Neural cell (in vitro differentiated cells): ENCODE data around the gene PIP5K1B. TPM values are rescaled to one million over a fixed set of nuclear protein-coding genes. Genes with fewer than 3 reads are reported as not detected.

ENCODE experiments used
- H2AFZ ChIP-seq: fragments of 200-600, 300-800 bp; sonication (generic), shearing (Covaris generic); 2 replicates; pipeline ENCODE4 v1.6.0; 2014; ENCODE audit warnings: low read depth, mild to moderate bottlenecking, antibody characterized with exemption, low read length, moderate library complexity
- H3F3A ChIP-seq: fragments of 200-600 bp; shearing (Covaris generic); 2 replicates; pipeline ENCODE4 v1.6.1; 2016; ENCODE audit warnings: mild to moderate bottlenecking, moderate library complexity, mixed read lengths, antibody characterized with exemption, low read length; ENCODE audit not compliant: insufficient read depth, poor library complexity, severe bottlenecking
- H3K27ac ChIP-seq: fragments of 200-600, 300-800 bp; sonication (generic), shearing (Covaris generic); 2 replicates; pipeline ENCODE4 v1.5.1; 2014; ENCODE audit warnings: mild to moderate bottlenecking, low read length, moderate library complexity
- H3K27me3 ChIP-seq: fragments of 300-800, 200-600 bp; sonication (generic), shearing (Covaris generic); 2 replicates; pipeline ENCODE4 v1.6.0; 2014; ENCODE audit warnings: mild to moderate bottlenecking, low read depth, low read length, moderate library complexity; ENCODE audit not compliant: insufficient read depth
- H3K36me3 ChIP-seq: fragments of 300-800, 200-600 bp; sonication (generic), shearing (Covaris generic); 2 replicates; pipeline ENCODE4 v1.5.1; 2014; ENCODE audit warnings: mild to moderate bottlenecking, antibody characterized with exemption, low read length, moderate library complexity; ENCODE audit not compliant: insufficient read depth
- H3K4me2 ChIP-seq: fragments of 300-800, 200-600 bp; sonication (generic), shearing (Covaris generic); 2 replicates; pipeline ENCODE4 v1.6.0; 2014; ENCODE audit warnings: mild to moderate bottlenecking, low read length
- H3K4me3 ChIP-seq: fragments of 300-800, 200-600 bp; sonication (generic), shearing (Covaris generic); 2 replicates; pipeline ENCODE4 v1.5.1; 2014; ENCODE audit warnings: mild to moderate bottlenecking, low read length, moderate library complexity
- H3K79me2 ChIP-seq: fragments of 200-600 bp; shearing (Covaris generic); replicated peaks from 2 replicates; pipeline ENCODE4 v1.6.0; 2014; ENCODE audit warnings: mild to moderate bottlenecking, low read length, moderate library complexity; ENCODE audit not compliant: insufficient read depth
- H3K9ac ChIP-seq: fragments of 300-800, 200-600 bp; sonication (generic), shearing (Covaris generic); 2 replicates; pipeline ENCODE4 v1.6.1; 2016; ENCODE audit warnings: mild to moderate bottlenecking, low read length, mixed read lengths
- H3K9me2 ChIP-seq: fragments of 200-600 bp; shearing (Covaris generic); 2 replicates; pipeline ENCODE4 v1.6.1; 2016; ENCODE audit warnings: mild to moderate bottlenecking, low read length, mixed read lengths; ENCODE audit not compliant: insufficient read depth
- H3K9me3 ChIP-seq: fragments of 200-600, 300-800 bp; sonication (generic), shearing (Covaris generic); 2 replicates; pipeline ENCODE4 v1.6.1; 2016; ENCODE audit warnings: mild to moderate bottlenecking, mixed run types, low read length, moderate library complexity, mixed read lengths
- H4K20me1 ChIP-seq: fragments of 200-600 bp; shearing (Covaris generic); 2 replicates; pipeline ENCODE4 v1.6.1; 2016; ENCODE audit warnings: mild to moderate bottlenecking, mixed run types; ENCODE audit not compliant: insufficient read depth
- CTCF ChIP-seq: fragments of 450-650 bp; IDR thresholded peaks from 2 replicates; pipeline ENCODE4 v1.5.1; 2014; ENCODE audit warnings: antibody characterized with exemption, mild to moderate bottlenecking, moderate library complexity; ENCODE audit not compliant: poor library complexity, severe bottlenecking
- EP300 ChIP-seq: fragments of 450-650 bp; conservative IDR thresholded peaks from 2 replicates; pipeline ENCODE4 v1.6.1; 2014; ENCODE audit warnings: antibody characterized with exemption, mild to moderate bottlenecking, moderate library complexity; ENCODE audit not compliant: poor library complexity, severe bottlenecking
- EZH2 ChIP-seq: fragments of 200-600, 300-800 bp; shearing (Covaris generic), sonication (generic); IDR thresholded peaks from 2 replicates; pipeline ENCODE4 v1.6.1; 2014; ENCODE audit warnings: antibody characterized with exemption, low read length, borderline replicate concordance, mild to moderate bottlenecking; ENCODE audit not compliant: insufficient read depth, poor library complexity, severe bottlenecking
- MXI1 ChIP-seq: fragments of 450-650 bp; conservative IDR thresholded peaks from 2 replicates; pipeline ENCODE4 v1.6.1; 2014; ENCODE audit warnings: antibody characterized with exemption, mild to moderate bottlenecking; ENCODE audit not compliant: poor library complexity, severe bottlenecking
- POLR2AphosphoS5 ChIP-seq: IDR thresholded peaks from 2 replicates; pipeline ENCODE4 v1.6.1; 2012
- RAD21 ChIP-seq: fragments of 450-650 bp; conservative IDR thresholded peaks from 2 replicates; pipeline ENCODE4 v1.6.1; 2014; ENCODE audit warnings: antibody characterized with exemption, mild to moderate bottlenecking, moderate library complexity
- SMC3 ChIP-seq: fragments of 450-650 bp; conservative IDR thresholded peaks from 2 replicates; pipeline ENCODE4 v1.6.1; 2014; ENCODE audit warnings: antibody characterized with exemption, mild to moderate bottlenecking, moderate library complexity; ENCODE audit not compliant: poor library complexity
- polyA plus RNA-seq: library from polyadenylated mRNA; depleted of rRNA; stranded (reverse); fragments of >200 nt; gene quantifications from 2 replicates; pipeline ENCODE4 v1.2.3, GENCODE V29; 2014

PIP5K1B gene
- polyA plus RNA-seq, 1 donor from 2014 or later = 1.5 TPM

DNA sequence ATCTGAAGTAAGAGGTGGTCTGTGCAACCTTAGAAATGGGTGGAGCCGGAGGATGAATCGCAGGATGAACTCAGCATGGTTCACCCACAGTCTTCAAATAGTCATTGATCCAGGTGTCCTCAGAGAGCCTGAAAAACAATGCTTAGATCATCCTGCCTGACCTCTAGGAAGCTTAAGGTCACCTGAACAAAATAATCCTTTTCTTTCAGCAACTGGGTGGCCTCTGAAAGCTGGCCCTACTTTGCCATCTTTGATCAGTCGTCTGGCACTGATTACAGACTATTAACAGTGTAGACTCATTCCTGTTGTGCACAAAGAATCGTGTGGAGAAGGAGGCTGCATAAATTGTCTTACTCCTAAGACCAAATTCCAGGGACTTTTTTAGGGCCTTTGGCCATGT lies 50.7 kb downstream of the PIP5K1B start:
- Histone ChIP-seq H3K9me3 (no peaks in the 10 kb centered on the region), H3K27ac (no peak overlapping the region), H3K9ac (no peak overlapping the region), H3K4me3 (no peak overlapping the region), H3K27me3 (no peaks in the 10 kb centered on the region), H4K20me1 (no peaks in the 10 kb centered on the region), H3K79me2 (no peaks in the 10 kb centered on the region), H2AFZ (no peak overlapping the region), H3K9me2 (no peaks in the 10 kb centered on the region), H3K36me3 (no peaks in the 10 kb centered on the region), H3F3A (no peaks in the 10 kb centered on the region), H3K4me2 (no peak overlapping the region)
- TF ChIP-seq SMC3 = no peak

DNA sequence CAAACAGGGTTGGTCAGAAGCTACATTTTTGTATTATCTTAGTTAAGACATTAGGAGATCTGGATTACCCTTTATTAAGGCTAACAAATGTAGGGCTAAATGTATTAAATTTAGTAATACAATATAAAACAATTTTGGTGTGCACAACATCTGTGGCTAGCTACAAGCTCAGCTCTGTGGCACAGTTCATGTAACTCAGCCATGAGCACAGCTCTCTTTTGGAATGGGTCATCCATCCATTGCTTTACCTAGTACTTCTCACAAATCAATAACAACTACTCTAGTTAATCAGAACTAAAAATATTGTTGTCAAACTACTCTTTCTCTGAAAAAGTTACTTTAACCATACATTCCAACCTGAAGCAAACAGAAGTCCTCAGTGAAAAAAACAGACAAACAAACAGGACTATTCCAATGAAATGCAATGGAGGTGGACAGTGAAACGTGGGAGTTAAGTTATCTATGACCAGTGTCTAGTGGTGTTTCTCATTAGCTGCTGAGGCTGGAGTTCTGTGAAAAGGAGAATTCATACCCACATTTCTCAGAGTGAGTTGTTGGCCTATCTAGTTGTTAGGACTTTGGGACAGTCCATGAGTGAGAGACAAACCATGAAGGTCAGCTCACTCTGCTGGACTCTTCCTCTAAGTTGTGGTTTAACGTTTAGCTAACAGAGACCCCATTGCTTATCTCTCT lies 55.1 kb downstream of the PIP5K1B start:
- Histone ChIP-seq H2AFZ (no peak overlapping the region), H3F3A (no peaks in the 10 kb centered on the region), H3K4me2 (no peak overlapping the region), H3K9me2 (no peaks in the 10 kb centered on the region), H3K36me3 (no peaks in the 10 kb centered on the region), H3K27me3 (no peaks in the 10 kb centered on the region), H3K9ac (no peak overlapping the region), H3K4me3 (no peak overlapping the region), H3K9me3 (no peaks in the 10 kb centered on the region), H3K27ac (no peak overlapping the region), H3K79me2 (no peaks in the 10 kb centered on the region), H4K20me1 (no peaks in the 10 kb centered on the region)
- TF ChIP-seq MXI1 = no peak
- TF ChIP-seq CTCF = no peak
- TF ChIP-seq RAD21 = no peak
- no peak for TF ChIP-seq EP300
- no peak for TF ChIP-seq POLR2AphosphoS5
- TF ChIP-seq EZH2 = no peak
- TF ChIP-seq SMC3 = no peak

GRCh38 chr9:68760674-68761333 lies 55.8 kb downstream of the PIP5K1B start:
- TF ChIP-seq CTCF = no peak
- Histone ChIP-seq H3K9me3 (no peaks in the 10 kb centered on the region), H3F3A (no peaks in the 10 kb centered on the region), H3K4me3 (no peak overlapping the region), H3K27me3 (no peaks in the 10 kb centered on the region), H3K27ac (no peak overlapping the region), H2AFZ (no peak overlapping the region), H3K9me2 (no peaks in the 10 kb centered on the region), H3K9ac (no peak overlapping the region), H3K36me3 (no peaks in the 10 kb centered on the region), H4K20me1 (no peaks in the 10 kb centered on the region), H3K79me2 (no peaks in the 10 kb centered on the region), H3K4me2 (no peak overlapping the region)
